WTC11 (cell line): ENCODE measurements around the gene SLC30A1. TPM values are rescaled to one million over a fixed set of nuclear protein-coding genes. Genes with fewer than 3 reads are reported as not detected.

Experiments
- ATAC-seq: fragments of 200-7000 bp; cut with Tn5 transposase; 2 replicates; pipeline ENCODE4 v1.10.0; 2021; ENCODE audit warnings: mild to moderate bottlenecking, moderate library complexity
- CTCF ChIA-PET: fragments of 300-600 bp; sonication (Branson Sonifier 250); formaldehyde crosslinking; loops from one replicate; lab custom pipeline; 2021; ENCODE audit warnings: antibody characterized with exemption; lab: Charles Lee
- POLR2A ChIA-PET: fragments of 350-600 bp; sonication (Branson Sonifier 250); formaldehyde crosslinking; loops from one replicate; lab custom pipeline; 2021; ENCODE audit warnings: antibody characterized with exemption; lab: Charles Lee
- DNase-seq: peaks from one replicate; pipeline ENCODE4 v3.0.0; 2021; ENCODE audit warnings: low spot score
- H3K27ac Mint-ChIP-seq: 2 replicates; pipeline ENCODE4 v1.8.0; 2021; ENCODE audit warnings: mixed read lengths
- H3K27me3 Mint-ChIP-seq: 2 replicates; pipeline ENCODE4 v1.8.0; 2021; ENCODE audit warnings: low read depth, mild to moderate bottlenecking, moderate library complexity, mixed read lengths
- H3K36me3 Mint-ChIP-seq: 2 replicates; pipeline ENCODE4 v1.8.0; 2021; ENCODE audit warnings: mixed read lengths
- H3K4me1 Mint-ChIP-seq: 2 replicates; pipeline ENCODE4 v1.8.0; 2022; ENCODE audit warnings: mixed read lengths
- H3K4me3 Mint-ChIP-seq: 2 replicates; pipeline ENCODE4 v1.8.0; 2021; ENCODE audit warnings: mild to moderate bottlenecking, moderate library complexity, mixed read lengths
- H3K9me3 Mint-ChIP-seq: 2 replicates; pipeline ENCODE4 v1.8.0; 2021; ENCODE audit warnings: mixed read lengths
- CREM ChIP-seq: sonication (generic); formaldehyde crosslinking; IDR thresholded peaks from 2 replicates; pipeline ENCODE4 v1.8.1; 2022; ENCODE audit warnings: mild to moderate bottlenecking, missing genetic modification reagents, moderate library complexity
- E2F5 ChIP-seq: sonication (generic); formaldehyde crosslinking; IDR thresholded peaks from 2 replicates; pipeline ENCODE4 v1.8.1; 2022; ENCODE audit warnings: mild to moderate bottlenecking, moderate library complexity, missing genetic modification reagents
- HMGXB4 ChIP-seq: sonication (generic); formaldehyde crosslinking; IDR thresholded peaks from 2 replicates; pipeline ENCODE4 v1.8.1; 2023; ENCODE audit warnings: mild to moderate bottlenecking, moderate library complexity, missing genetic modification reagents
- MXD4 ChIP-seq: fragments of 250-450 bp; sonication (Bioruptor Pico); IDR thresholded peaks from 2 replicates; pipeline ENCODE4 v1.8.0; 2021; ENCODE audit warnings: mild to moderate bottlenecking, moderate library complexity, borderline replicate concordance
- PRRX2 ChIP-seq: fragments of 250-450 bp; sonication (Bioruptor Pico); IDR thresholded peaks from 2 replicates; pipeline ENCODE4 v1.8.0; 2021; ENCODE audit warnings: mild to moderate bottlenecking
- SP1 ChIP-seq: sonication (generic); formaldehyde crosslinking; conservative IDR thresholded peaks from 2 replicates; pipeline ENCODE4 v1.8.1; 2022; ENCODE audit warnings: missing genetic modification reagents
- TCF7 ChIP-seq: sonication (generic); formaldehyde crosslinking; IDR thresholded peaks from 2 replicates; pipeline ENCODE4 v1.8.0; 2022; ENCODE audit warnings: mild to moderate bottlenecking, low read depth, missing genetic modification reagents, moderate library complexity
- TP53 ChIP-seq: sonication (generic); formaldehyde crosslinking; IDR thresholded peaks from 2 replicates; pipeline ENCODE4 v1.8.1; 2023; ENCODE audit warnings: mild to moderate bottlenecking, missing genetic modification reagents
- USF1 ChIP-seq: sonication (generic); formaldehyde crosslinking; IDR thresholded peaks from 2 replicates; pipeline ENCODE4 v1.8.0; 2022; ENCODE audit warnings: mild to moderate bottlenecking, missing genetic modification reagents
- ZNF263 ChIP-seq: sonication (generic); formaldehyde crosslinking; IDR thresholded peaks from 2 replicates; pipeline ENCODE4 v1.8.1; 2022; ENCODE audit warnings: low read depth, mild to moderate bottlenecking, moderate library complexity, missing genetic modification reagents
- ZNF396 ChIP-seq: fragments of 250-450 bp; sonication (Bioruptor Pico); IDR thresholded peaks from 2 replicates; pipeline ENCODE4 v1.8.0; 2021; ENCODE audit warnings: mild to moderate bottlenecking, moderate library complexity, borderline replicate concordance
- ZNF416 ChIP-seq: fragments of 250-450 bp; sonication (Bioruptor Pico); IDR thresholded peaks from 2 replicates; pipeline ENCODE4 v1.9.0; 2021; ENCODE audit warnings: mild to moderate bottlenecking, inconsistent platforms
- ZNF532 ChIP-seq: fragments of 250-450 bp; sonication (Bioruptor Pico); IDR thresholded peaks from 2 replicates; pipeline ENCODE4 v1.9.0; 2021; ENCODE audit warnings: mild to moderate bottlenecking, borderline replicate concordance
- total RNA-seq: library from RNA; stranded (reverse); gene quantifications from 3 replicates; pipeline ENCODE4 v1.2.3, GENCODE V29; 2021
- TF ChIP-seq, protein P1 (sequence below): sonication (generic); formaldehyde crosslinking; IDR thresholded peaks from 2 replicates; pipeline ENCODE4 v1.8.0; 2023; ENCODE audit warnings: mild to moderate bottlenecking, missing genetic modification reagents

Gene SLC30A1
- total RNA-seq, 1 experiment from 2014 or later = 20.0 TPM

DNA sequence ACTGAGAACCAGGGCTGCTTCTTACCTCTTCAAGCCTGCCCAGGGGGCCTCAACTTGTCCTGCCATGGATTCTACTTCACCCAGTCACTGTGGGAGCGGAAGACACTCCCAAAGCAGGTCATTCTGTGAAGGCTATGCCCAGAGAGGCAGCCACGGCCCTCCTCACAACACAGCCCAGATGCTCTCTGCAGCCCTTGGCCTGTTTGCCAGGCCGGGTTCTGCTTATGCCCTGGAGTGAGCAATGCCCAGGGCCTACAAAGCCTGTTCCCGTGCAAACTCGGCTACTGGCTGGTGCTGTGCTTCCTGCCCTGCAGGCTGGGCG is 33.8 kb upstream of the SLC30A1 start:
- ATAC-seq = no peak
- H3K27ac Mint-ChIP-seq = no peak overlapping the region
- no peak for DNase-seq
- TF ChIP-seq ZNF416 (CRISPR knock-in tag) (no peak), SP1 (CRISPR knock-in tag) (no peak), ZNF532 (CRISPR knock-in tag) (no peak), HMGXB4 (CRISPR knock-in tag) (no peak), PRRX2 (CRISPR knock-in tag) (no peak), ZNF263 (CRISPR knock-in tag) (no peak)
- H3K4me1 Mint-ChIP-seq = no peaks in the 10 kb centered on the region; the same call in 1 of the 2 replicates
- H3K9me3 Mint-ChIP-seq = no peaks in the 10 kb centered on the region
- H3K27me3 Mint-ChIP-seq = no peaks in the 10 kb centered on the region
- no peaks in the 10 kb centered on the region for H3K36me3 Mint-ChIP-seq
- ChIA-PET CTCF (no interaction called here), POLR2A (no interaction called here)
- H3K4me3 Mint-ChIP-seq = no peak overlapping the region

DNA sequence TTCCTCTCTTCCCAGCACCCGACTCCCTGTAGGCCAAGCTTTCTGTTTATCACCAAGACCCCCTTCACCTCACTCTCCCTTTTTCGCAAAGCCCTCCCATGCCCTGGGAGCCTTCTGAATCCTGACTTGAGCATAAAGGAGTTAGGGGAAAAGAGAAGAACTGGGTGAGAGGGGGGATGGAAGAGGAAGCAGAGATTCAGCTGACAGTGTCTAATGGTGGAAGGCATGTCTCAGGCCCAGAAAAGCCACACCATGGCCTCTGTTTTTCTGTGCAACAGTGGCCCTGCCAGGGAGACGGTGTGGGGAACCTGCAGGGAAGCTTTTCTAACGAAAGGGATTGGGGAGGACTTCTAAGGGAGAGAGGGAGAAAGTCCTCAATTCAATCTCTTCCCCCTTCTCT is 32.9 kb upstream of the SLC30A1 start:
- peaks cover 2% of the 10 kb centered on the region; the same call in 1 of the 2 replicates for H3K4me1 Mint-ChIP-seq
- H3K27me3 Mint-ChIP-seq = no peaks in the 10 kb centered on the region
- no peaks in the 10 kb centered on the region for H3K36me3 Mint-ChIP-seq
- POLR2A ChIA-PET = interaction anchor here (0.6 kb wide), 1 partner anchor 75 kb away, joined by 3 read pairs; no protein-coding TSS in a partner anchor
- no peak for TF ChIP-seq E2F5
- TF ChIP-seq, protein P1, sequence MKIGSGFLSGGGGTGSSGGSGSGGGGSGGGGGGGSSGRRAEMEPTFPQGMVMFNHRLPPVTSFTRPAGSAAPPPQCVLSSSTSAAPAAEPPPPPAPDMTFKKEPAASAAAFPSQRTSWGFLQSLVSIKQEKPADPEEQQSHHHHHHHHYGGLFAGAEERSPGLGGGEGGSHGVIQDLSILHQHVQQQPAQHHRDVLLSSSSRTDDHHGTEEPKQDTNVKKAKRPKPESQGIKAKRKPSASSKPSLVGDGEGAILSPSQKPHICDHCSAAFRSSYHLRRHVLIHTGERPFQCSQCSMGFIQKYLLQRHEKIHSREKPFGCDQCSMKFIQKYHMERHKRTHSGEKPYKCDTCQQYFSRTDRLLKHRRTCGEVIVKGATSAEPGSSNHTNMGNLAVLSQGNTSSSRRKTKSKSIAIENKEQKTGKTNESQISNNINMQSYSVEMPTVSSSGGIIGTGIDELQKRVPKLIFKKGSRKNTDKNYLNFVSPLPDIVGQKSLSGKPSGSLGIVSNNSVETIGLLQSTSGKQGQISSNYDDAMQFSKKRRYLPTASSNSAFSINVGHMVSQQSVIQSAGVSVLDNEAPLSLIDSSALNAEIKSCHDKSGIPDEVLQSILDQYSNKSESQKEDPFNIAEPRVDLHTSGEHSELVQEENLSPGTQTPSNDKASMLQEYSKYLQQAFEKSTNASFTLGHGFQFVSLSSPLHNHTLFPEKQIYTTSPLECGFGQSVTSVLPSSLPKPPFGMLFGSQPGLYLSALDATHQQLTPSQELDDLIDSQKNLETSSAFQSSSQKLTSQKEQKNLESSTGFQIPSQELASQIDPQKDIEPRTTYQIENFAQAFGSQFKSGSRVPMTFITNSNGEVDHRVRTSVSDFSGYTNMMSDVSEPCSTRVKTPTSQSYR (CRISPR knock-in tag) = no peak
- no peak for TF ChIP-seq ZNF396 (CRISPR knock-in tag)
- TF ChIP-seq CREM = no peak
- H3K9me3 Mint-ChIP-seq = no peaks in the 10 kb centered on the region
- CTCF ChIA-PET = interaction anchor here (0.7 to 1.2 kb wide), 3 partner anchors 17 to 98 kb away, joined by 3 read pairs; no protein-coding TSS in a partner anchor
- ATAC-seq = no peak
- no peak overlapping the region for H3K27ac Mint-ChIP-seq
- no peak overlapping the region for H3K4me3 Mint-ChIP-seq
- no peak for DNase-seq

DNA sequence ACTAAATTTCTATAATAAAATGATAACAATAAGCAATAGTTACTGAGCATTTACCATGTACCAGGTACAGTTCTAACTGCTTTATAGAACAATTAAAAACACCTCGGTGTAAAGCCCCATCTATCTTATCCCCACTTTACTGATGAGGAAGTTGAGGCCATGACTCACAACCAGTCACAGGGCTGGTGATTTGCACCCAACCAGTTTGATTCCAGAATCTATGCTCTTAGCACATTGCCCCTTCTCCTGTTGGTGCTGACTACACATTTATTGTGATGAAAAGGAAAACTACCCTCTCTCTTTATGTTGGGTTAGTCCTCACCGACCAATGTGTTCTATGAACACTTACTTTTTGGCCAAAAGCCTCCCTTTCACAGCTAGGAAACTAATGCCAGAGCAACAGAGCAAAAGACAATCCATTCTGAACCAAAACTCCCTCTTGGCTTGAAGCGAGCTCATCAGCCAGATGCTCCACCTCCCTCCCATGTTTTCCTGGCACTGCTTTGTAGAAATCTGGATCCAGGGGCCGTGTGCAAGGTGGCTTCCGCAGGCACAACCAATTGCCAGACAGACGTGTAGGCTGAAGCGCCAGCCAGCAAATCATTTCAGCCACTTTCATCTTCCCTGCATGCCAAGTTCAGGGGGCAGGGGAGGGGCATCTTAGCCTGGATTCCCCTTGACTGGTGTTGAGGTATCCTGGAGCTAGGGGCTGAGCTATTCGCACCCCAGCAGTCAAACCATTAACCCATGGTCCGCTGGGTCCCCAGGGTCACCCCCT is 32.0 kb upstream of the SLC30A1 start:
- H3K9me3 Mint-ChIP-seq = no peaks in the 10 kb centered on the region
- no peak overlapping the region for H3K27ac Mint-ChIP-seq
- POLR2A ChIA-PET = no interaction called here
- peaks cover 6% of the 10 kb centered on the region; the same call in 1 of the 2 replicates for H3K4me1 Mint-ChIP-seq
- no peak overlapping the region for H3K4me3 Mint-ChIP-seq
- no peaks in the 10 kb centered on the region for H3K27me3 Mint-ChIP-seq
- no peak for ATAC-seq
- no peaks in the 10 kb centered on the region for H3K36me3 Mint-ChIP-seq
- CTCF ChIA-PET = interaction anchor here (0.7 to 1.2 kb wide), 3 partner anchors 18 to 98 kb away, joined by 3 read pairs; no protein-coding TSS in a partner anchor
- no peak for DNase-seq
- no peak for TF ChIP-seq USF1 (CRISPR knock-in tag)
- no peak for TF ChIP-seq TP53 (CRISPR knock-in tag)
- no peak for TF ChIP-seq TCF7 (CRISPR knock-in tag)
- no peak for TF ChIP-seq E2F5
- TF ChIP-seq MXD4 (CRISPR knock-in tag) = no peak
